Measurements from ENCODE around the gene ADAMTSL5. TPM values are rescaled to one million over a fixed set of nuclear protein-coding genes. Genes with fewer than 3 reads are reported as not detected.

ADAMTSL5 gene
- total and polyA plus RNA-seq, 8 donors: 1.1 to 29.5 (median 1.8) TPM; not detected in 2

- peaks cover 0 to 63% (median 16%) of the 10 kb centered on the region in 3 donors for H3K27me3 ChIP-seq
- peaks cover 18 to 40% (median 32%) of the 10 kb centered on the region in 4 donors for H3K4me1 ChIP-seq
- H3K9me3 ChIP-seq: no peaks in the 10 kb centered on the region
- DNase-seq: no peak
- no peak overlapping the region for H3K4me3 ChIP-seq
- H3K36me3 ChIP-seq: no peaks in the 10 kb centered on the region
- H3K27ac ChIP-seq: no peak overlapping the region
- intact Hi-C loops (cut with DNase I; ENCODE audit: low total_unique reads): no loop called here
- TF ChIP-seq EP300 (IDR thresholded peaks at IDR 0.05) (no peak), POLR2A (IDR thresholded peaks at IDR 0.05) (no peak), POLR2AphosphoS5 (IDR thresholded peaks at IDR 0.05) (no peak), CTCF (IDR thresholded peaks at IDR 0.05) (no peak)
- WGBS, 5 donors: 41 to 60% (median 53%) methylated on average over 12 to 15 of the region's 15 CpGs
Observed at GRCh38 chr19:1494115-1494815, 18.6 kb downstream of the ADAMTSL5 start.

GRCh38 chr19:1492474-1493006, 20.3 kb downstream of the ADAMTSL5 start:
- intact Hi-C loops (cut with DNase I; ENCODE audit: low total_unique reads): no loop called here
- H3K4me1 ChIP-seq: peaks cover 18 to 40% (median 33%) of the 10 kb centered on the region in 4 donors
- no peak overlapping the region for H3K4me3 ChIP-seq
- H3K27me3 ChIP-seq: peaks cover 0 to 53% (median 11%) of the 10 kb centered on the region in 3 donors
- 61 to 72% (median 66%) methylated on average over 6 to 10 of the region's 10 CpGs for WGBS, 5 donors
- no peaks in the 10 kb centered on the region for H3K9me3 ChIP-seq
- DNase-seq: no peak
- no peaks in the 10 kb centered on the region for H3K36me3 ChIP-seq
- TF ChIP-seq POLR2AphosphoS5 (IDR thresholded peaks at IDR 0.05): no peak
- TF ChIP-seq POLR2A (IDR thresholded peaks at IDR 0.05): no peak
- no peak for TF ChIP-seq EP300 (IDR thresholded peaks at IDR 0.05)
- no peak for TF ChIP-seq CTCF (IDR thresholded peaks at IDR 0.05)
- H3K27ac ChIP-seq: no peak overlapping the region

GRCh38 chr19:1491849-1492170, 21.0 kb downstream of the ADAMTSL5 start:
- Histone ChIP-seq H3K9me3 (no peaks in the 10 kb centered on the region), H3K4me3 (peak overlapping the region in 2 of 4 donors; percentile 54 to 75), H3K4me1 (peaks cover 18 to 33% (median 31%) of the 10 kb centered on the region in 4 donors), H3K27ac (no peak overlapping the region), H3K27me3 (peaks cover 0 to 46% (median 6%) of the 10 kb centered on the region in 3 donors), H3K36me3 (no peaks in the 10 kb centered on the region)
- DNase-seq: no peak
- TF ChIP-seq CTCF (IDR thresholded peaks at IDR 0.05): no peak
- no peak for TF ChIP-seq POLR2A (IDR thresholded peaks at IDR 0.05)
- TF ChIP-seq EP300 (IDR thresholded peaks at IDR 0.05): no peak
- no peak for TF ChIP-seq POLR2AphosphoS5 (IDR thresholded peaks at IDR 0.05)
- intact Hi-C loops (cut with DNase I; ENCODE audit: low total_unique reads): no loop called here
- 28 to 43% (median 41%) methylated on average over 12 of the region's 12 CpGs for WGBS, 5 donors

GRCh38 chr19:1491114-1491848, 21.5 kb downstream of the ADAMTSL5 start, which contains the start of gene REEP6:
REEP6 (plus strand) TSS chr19:1491181; CDS start chr19:1491270, 89 bp downstream.
- 2 to 12% (median 2%) methylated on average over 21 to 73 of the region's 73 CpGs for WGBS, 5 donors
- Histone ChIP-seq H3K27ac (peak within 1 kb of the TSS; percentile 74 to 89 (median 79)), H3K27me3 (peaks cover 0 to 40% (median 6%) of the 10 kb centered on the region in 3 donors), H3K9me3 (no peaks in the 10 kb centered on the region), H3K4me1 (peaks cover 18 to 28% (median 26%) of the 10 kb centered on the region in 4 donors), H3K36me3 (no peaks in the 10 kb centered on the region), H3K4me3 (peak within 1 kb of the TSS; percentile 53 to 75 (median 54))
- TF ChIP-seq POLR2A (IDR thresholded peaks at IDR 0.05) (no peak), EP300 (IDR thresholded peaks at IDR 0.05) (no peak), POLR2AphosphoS5 (IDR thresholded peaks at IDR 0.05) (no peak)
- intact Hi-C loops (cut with DNase I; ENCODE audit: low total_unique reads): no loop called here
- no peak for DNase-seq

All from stomach (tissue), 9 donors.